GM19035 (cell line): ENCODE results near the gene OR2H2.

Source experiments
- ATAC-seq: cut with Tn5 transposase; IDR thresholded peaks from one replicate; pipeline ENCODE4 v1.9.1; 2021; ENCODE audit not compliant: unreplicated experiment

The OR2H2 gene

GRCh38 chr6:29628419-29629281, 43.7 kb downstream of the OR2H2 start:
- ATAC-seq: no peak

- no peak for ATAC-seq
Observed at GRCh38 chr6:29629571-29629970, 44.6 kb downstream of the OR2H2 start.

- ATAC-seq: no peak
Observed at GRCh38 chr6:29630315-29630714, 45.4 kb downstream of the OR2H2 start.

- no peak for ATAC-seq
Observed at GRCh38 chr6:29631209-29631810, 46.4 kb downstream of the OR2H2 start.

- peak; percentile 35 for ATAC-seq
Observed at GRCh38 chr6:29631860-29632731, 47.2 kb downstream of the OR2H2 start.

- peak; percentile 76 for ATAC-seq
Observed at GRCh38 chr6:29632789-29633533, 48.0 kb downstream of the OR2H2 start, which contains the start of gene GABBR1. Gene GABBR1 (minus strand): TSS chr6:29633183. CDS start chr6:29632385, 798 bp downstream.

- ATAC-seq: peak; percentile 7
Observed at GRCh38 chr6:29633534-29633905, 48.6 kb downstream of the OR2H2 start.

- ATAC-seq: no peak
Observed at GRCh38 chr6:29637247-29637646, 52.3 kb downstream of the OR2H2 start.
